Mesothelial cell of epicardium (in vitro differentiated cells): ENCODE results near the gene OLFML1. TPM values are rescaled to one million over a fixed set of nuclear protein-coding genes. Genes with fewer than 3 reads are reported as not detected.

Experiments used
- DNase-seq, 2 experiments: peaks; one replicate each; pipeline ENCODE4 v3.0.0; 2021; ENCODE audit warnings: low spot score in 2 of 2; ENCODE audit not compliant: unreplicated experiment in 2 of 2
- H3K27ac Mint-ChIP-seq: 2 replicates; pipeline ENCODE4 v1.8.0; 2021; ENCODE audit warnings: mixed read lengths
- H3K27me3 Mint-ChIP-seq: 2 replicates; pipeline ENCODE4 v1.8.0; 2021; ENCODE audit warnings: low read depth, mixed read lengths
- H3K36me3 Mint-ChIP-seq: 2 replicates; pipeline ENCODE4 v1.8.0; 2021; ENCODE audit warnings: mixed read lengths
- H3K4me1 Mint-ChIP-seq: 2 replicates; pipeline ENCODE4 v1.8.0; 2021; ENCODE audit warnings: mixed read lengths
- H3K4me3 Mint-ChIP-seq: 2 replicates; pipeline ENCODE4 v1.8.0; 2021; ENCODE audit warnings: mild to moderate bottlenecking, moderate library complexity, mixed read lengths
- H3K9me3 Mint-ChIP-seq: 2 replicates; pipeline ENCODE4 v1.8.0; 2021; ENCODE audit warnings: mixed read lengths
- CTCF ChIP-seq: fragments of 200-600 bp; sonication (generic); IDR thresholded peaks from one replicate; pipeline ENCODE4 v1.5.0; 2021; ENCODE audit warnings: antibody characterized with exemption; ENCODE audit not compliant: unreplicated experiment
- total RNA-seq: library from RNA; stranded (reverse); gene quantifications from 3 replicates; pipeline ENCODE4 v1.2.1, GENCODE V29; 2021

The OLFML1 gene
- total RNA-seq, 1 donor from 2014 or later = 45.3 TPM

- Mint-ChIP-seq H3K27ac (no peak overlapping the region), H3K4me3 (no peak overlapping the region), H3K4me1 (peaks cover 5% of the 10 kb centered on the region), H3K9me3 (no peaks in the 10 kb centered on the region), H3K36me3 (peaks cover 14% of the 10 kb centered on the region), H3K27me3 (no peaks in the 10 kb centered on the region)
- TF ChIP-seq CTCF = no peak
- DNase-seq = no peak
These were observed 22.6 kb upstream of the OLFML1 start for GRCh38 chr11:7462706-7463105.

GRCh38 chr11:7467652-7468051 is 17.7 kb upstream of the OLFML1 start:
- H3K27ac Mint-ChIP-seq = no peak overlapping the region
- H3K4me3 Mint-ChIP-seq = no peak overlapping the region
- no peaks in the 10 kb centered on the region for H3K27me3 Mint-ChIP-seq
- no peak for DNase-seq
- peaks cover 5% of the 10 kb centered on the region for H3K4me1 Mint-ChIP-seq
- TF ChIP-seq CTCF = no peak
- peaks cover 14% of the 10 kb centered on the region for H3K36me3 Mint-ChIP-seq
- no peaks in the 10 kb centered on the region for H3K9me3 Mint-ChIP-seq

- Mint-ChIP-seq H3K27ac (no peak overlapping the region), H3K4me3 (no peak overlapping the region), H3K27me3 (no peaks in the 10 kb centered on the region), H3K4me1 (peaks cover 5% of the 10 kb centered on the region), H3K36me3 (peaks cover 8% of the 10 kb centered on the region), H3K9me3 (no peaks in the 10 kb centered on the region)
- no peak for DNase-seq
- TF ChIP-seq CTCF = no peak
These were observed 15.9 kb upstream of the OLFML1 start for GRCh38 chr11:7469351-7469865.

GRCh38 chr11:7471071-7471470 is 14.2 kb upstream of the OLFML1 start:
- Mint-ChIP-seq H3K4me3 (no peak overlapping the region), H3K4me1 (no peaks in the 10 kb centered on the region), H3K9me3 (no peaks in the 10 kb centered on the region), H3K36me3 (peaks cover 8% of the 10 kb centered on the region), H3K27ac (no peak overlapping the region), H3K27me3 (no peaks in the 10 kb centered on the region)
- no peak for TF ChIP-seq CTCF
- DNase-seq = no peak

GRCh38 chr11:7473717-7474116 is 11.6 kb upstream of the OLFML1 start:
- DNase-seq = no peak
- peaks cover 6% of the 10 kb centered on the region for H3K4me1 Mint-ChIP-seq
- no peaks in the 10 kb centered on the region for H3K9me3 Mint-ChIP-seq
- no peak overlapping the region for H3K4me3 Mint-ChIP-seq
- H3K27me3 Mint-ChIP-seq = no peaks in the 10 kb centered on the region
- TF ChIP-seq CTCF = no peak
- peaks cover 5% of the 10 kb centered on the region for H3K36me3 Mint-ChIP-seq
- no peak overlapping the region for H3K27ac Mint-ChIP-seq

GRCh38 chr11:7480113-7480512 is 5.2 kb upstream of the OLFML1 start:
- DNase-seq = no peak
- no peak overlapping the region for H3K27ac Mint-ChIP-seq
- H3K4me3 Mint-ChIP-seq = no peak overlapping the region
- H3K4me1 Mint-ChIP-seq = peaks cover 24% of the 10 kb centered on the region
- no peak for TF ChIP-seq CTCF
- no peaks in the 10 kb centered on the region for H3K27me3 Mint-ChIP-seq
- H3K9me3 Mint-ChIP-seq = no peaks in the 10 kb centered on the region
- H3K36me3 Mint-ChIP-seq = no peaks in the 10 kb centered on the region
